ENCODE results near the gene IL27RA.

Gene IL27RA

GRCh38 chr19:14078411-14078810, 46.8 kb downstream of the IL27RA start:
- H2AFZ ChIP-seq (ENCODE audit: low read length, unreplicated experiment), result no peak overlapping the region
- no peaks in the 10 kb centered on the region for H3K27me3 ChIP-seq (ENCODE audit: insufficient read depth, low read length)
- H3K4me3 ChIP-seq (ENCODE audit: low read depth, low read length), result no peak overlapping the region
- peaks cover 10% of the 10 kb centered on the region for H3K4me1 ChIP-seq (ENCODE audit: control insufficient read depth, insufficient read depth, low read length, unreplicated experiment)
- H3K79me2 ChIP-seq (ENCODE audit: control insufficient read depth, insufficient read depth, low read length, unreplicated experiment), result peaks cover 6% of the 10 kb centered on the region
- no peaks in the 10 kb centered on the region for H3K36me3 ChIP-seq (ENCODE audit: insufficient read depth, low read length)
- no peak overlapping the region for H3K27ac ChIP-seq (ENCODE audit: low read depth, low read length)

- Histone ChIP-seq H3K4me3 (ENCODE audit: low read depth, low read length) (peak overlapping the region; percentile 90), H3K4me1 (ENCODE audit: control insufficient read depth, insufficient read depth, low read length, unreplicated experiment) (peaks cover 7% of the 10 kb centered on the region), H3K27ac (ENCODE audit: low read depth, low read length) (peak overlapping the region; percentile 58; the same call in 1 of the 2 replicates), H2AFZ (ENCODE audit: low read length, unreplicated experiment) (peak overlapping the region; percentile 85), H3K79me2 (ENCODE audit: control insufficient read depth, insufficient read depth, low read length, unreplicated experiment) (peaks cover 6% of the 10 kb centered on the region), H3K27me3 (ENCODE audit: insufficient read depth, low read length) (no peaks in the 10 kb centered on the region), H3K36me3 (ENCODE audit: insufficient read depth, low read length) (no peaks in the 10 kb centered on the region)
Measured at GRCh38 chr19:14080887-14081796, 49.6 kb downstream of the IL27RA start.

- no peaks in the 10 kb centered on the region for H3K27me3 ChIP-seq (ENCODE audit: insufficient read depth, low read length)
- H3K4me3 ChIP-seq (ENCODE audit: low read depth, low read length), result peak overlapping the region; percentile 90
- peaks cover 6% of the 10 kb centered on the region for H3K79me2 ChIP-seq (ENCODE audit: control insufficient read depth, insufficient read depth, low read length, unreplicated experiment)
- H3K36me3 ChIP-seq (ENCODE audit: insufficient read depth, low read length), result no peaks in the 10 kb centered on the region
- peak overlapping the region; percentile 58; the same call in 1 of the 2 replicates for H3K27ac ChIP-seq (ENCODE audit: low read depth, low read length)
- H2AFZ ChIP-seq (ENCODE audit: low read length, unreplicated experiment), result peak overlapping the region; percentile 5
- peaks cover 7% of the 10 kb centered on the region for H3K4me1 ChIP-seq (ENCODE audit: control insufficient read depth, insufficient read depth, low read length, unreplicated experiment)
Measured at GRCh38 chr19:14081797-14082674, 50.5 kb downstream of the IL27RA start.

GRCh38 chr19:14082675-14082960, 51.1 kb downstream of the IL27RA start:
- Histone ChIP-seq H3K79me2 (ENCODE audit: control insufficient read depth, insufficient read depth, low read length, unreplicated experiment) (peaks cover 6% of the 10 kb centered on the region), H3K4me1 (ENCODE audit: control insufficient read depth, insufficient read depth, low read length, unreplicated experiment) (peaks cover 7% of the 10 kb centered on the region), H2AFZ (ENCODE audit: low read length, unreplicated experiment) (no peak overlapping the region), H3K4me3 (ENCODE audit: low read depth, low read length) (peak overlapping the region; percentile 90), H3K36me3 (ENCODE audit: insufficient read depth, low read length) (no peaks in the 10 kb centered on the region), H3K27me3 (ENCODE audit: insufficient read depth, low read length) (no peaks in the 10 kb centered on the region), H3K27ac (ENCODE audit: low read depth, low read length) (no peak overlapping the region)

- Histone ChIP-seq H3K79me2 (ENCODE audit: control insufficient read depth, insufficient read depth, low read length, unreplicated experiment) (peaks cover 6% of the 10 kb centered on the region), H2AFZ (ENCODE audit: low read length, unreplicated experiment) (no peak within 1 kb of the TSS), H3K4me3 (ENCODE audit: low read depth, low read length) (no peak within 1 kb of the TSS), H3K36me3 (ENCODE audit: insufficient read depth, low read length) (no peaks in the 10 kb centered on the region), H3K27ac (ENCODE audit: low read depth, low read length) (no peak within 1 kb of the TSS), H3K4me1 (ENCODE audit: control insufficient read depth, insufficient read depth, low read length, unreplicated experiment) (peaks cover 7% of the 10 kb centered on the region), H3K27me3 (ENCODE audit: insufficient read depth, low read length) (no peaks in the 10 kb centered on the region)
Measured at GRCh38 chr19:14085309-14085995, 53.9 kb downstream of the IL27RA start, which contains the start of gene C19orf67. Gene C19orf67, minus strand, starts transcription at chr19:14085783. Its CDS starts 156 bp downstream, at chr19:14085627.

- H3K27ac ChIP-seq (ENCODE audit: low read depth, low read length), result no peak overlapping the region
- no peak overlapping the region for H2AFZ ChIP-seq (ENCODE audit: low read length, unreplicated experiment)
- no peaks in the 10 kb centered on the region for H3K36me3 ChIP-seq (ENCODE audit: insufficient read depth, low read length)
- peaks cover 6% of the 10 kb centered on the region for H3K79me2 ChIP-seq (ENCODE audit: control insufficient read depth, insufficient read depth, low read length, unreplicated experiment)
- H3K27me3 ChIP-seq (ENCODE audit: insufficient read depth, low read length), result no peaks in the 10 kb centered on the region
- peaks cover 7% of the 10 kb centered on the region for H3K4me1 ChIP-seq (ENCODE audit: control insufficient read depth, insufficient read depth, low read length, unreplicated experiment)
- no peak overlapping the region for H3K4me3 ChIP-seq (ENCODE audit: low read depth, low read length)
Measured at GRCh38 chr19:14086098-14086497, 54.5 kb downstream of the IL27RA start.

- Histone ChIP-seq H3K27ac (ENCODE audit: low read depth, low read length) (no peak overlapping the region), H3K36me3 (ENCODE audit: insufficient read depth, low read length) (peaks cover 7% of the 10 kb centered on the region; the same call in 1 of the 2 replicates), H3K27me3 (ENCODE audit: insufficient read depth, low read length) (no peaks in the 10 kb centered on the region), H2AFZ (ENCODE audit: low read length, unreplicated experiment) (no peak overlapping the region), H3K4me1 (ENCODE audit: control insufficient read depth, insufficient read depth, low read length, unreplicated experiment) (no peaks in the 10 kb centered on the region), H3K4me3 (ENCODE audit: low read depth, low read length) (peak overlapping the region; percentile 75), H3K79me2 (ENCODE audit: control insufficient read depth, insufficient read depth, low read length, unreplicated experiment) (no peaks in the 10 kb centered on the region)
Measured at GRCh38 chr19:14088634-14089411, 57.3 kb downstream of the IL27RA start.

GRCh38 chr19:14089412-14089661, 57.8 kb downstream of the IL27RA start:
- Histone ChIP-seq H3K4me1 (ENCODE audit: control insufficient read depth, insufficient read depth, low read length, unreplicated experiment) (no peaks in the 10 kb centered on the region), H3K27ac (ENCODE audit: low read depth, low read length) (no peak overlapping the region), H3K4me3 (ENCODE audit: low read depth, low read length) (peak overlapping the region; percentile 75), H3K27me3 (ENCODE audit: insufficient read depth, low read length) (no peaks in the 10 kb centered on the region), H2AFZ (ENCODE audit: low read length, unreplicated experiment) (no peak overlapping the region), H3K79me2 (ENCODE audit: control insufficient read depth, insufficient read depth, low read length, unreplicated experiment) (no peaks in the 10 kb centered on the region), H3K36me3 (ENCODE audit: insufficient read depth, low read length) (peaks cover 7% of the 10 kb centered on the region; the same call in 1 of the 2 replicates)

- H3K27ac ChIP-seq (ENCODE audit: low read depth, low read length), result no peak overlapping the region
- peak overlapping the region; percentile 75 for H3K4me3 ChIP-seq (ENCODE audit: low read depth, low read length)
- peak overlapping the region; percentile 25 for H2AFZ ChIP-seq (ENCODE audit: low read length, unreplicated experiment)
- H3K79me2 ChIP-seq (ENCODE audit: control insufficient read depth, insufficient read depth, low read length, unreplicated experiment), result no peaks in the 10 kb centered on the region
- no peaks in the 10 kb centered on the region for H3K4me1 ChIP-seq (ENCODE audit: control insufficient read depth, insufficient read depth, low read length, unreplicated experiment)
- peaks cover 7% of the 10 kb centered on the region; the same call in 1 of the 2 replicates for H3K36me3 ChIP-seq (ENCODE audit: insufficient read depth, low read length)
- no peaks in the 10 kb centered on the region for H3K27me3 ChIP-seq (ENCODE audit: insufficient read depth, low read length)
Measured at GRCh38 chr19:14089662-14090508, 58.3 kb downstream of the IL27RA start.
